Neural cell (in vitro differentiated cells): ENCODE results near the gene MINAR2. TPM values are rescaled to one million over a fixed set of nuclear protein-coding genes. Genes with fewer than 3 reads are reported as not detected.

ENCODE experiments used
- H2AFZ ChIP-seq: fragments of 200-600, 300-800 bp; sonication (generic), shearing (Covaris generic); 2 replicates; pipeline ENCODE4 v1.6.0; 2014; ENCODE audit warnings: low read depth, mild to moderate bottlenecking, antibody characterized with exemption, low read length, moderate library complexity
- H3F3A ChIP-seq: fragments of 200-600 bp; shearing (Covaris generic); 2 replicates; pipeline ENCODE4 v1.6.1; 2016; ENCODE audit warnings: mild to moderate bottlenecking, moderate library complexity, mixed read lengths, antibody characterized with exemption, low read length; ENCODE audit not compliant: insufficient read depth, poor library complexity, severe bottlenecking
- H3K27ac ChIP-seq: fragments of 200-600, 300-800 bp; sonication (generic), shearing (Covaris generic); 2 replicates; pipeline ENCODE4 v1.5.1; 2014; ENCODE audit warnings: mild to moderate bottlenecking, low read length, moderate library complexity
- H3K27me3 ChIP-seq: fragments of 300-800, 200-600 bp; sonication (generic), shearing (Covaris generic); 2 replicates; pipeline ENCODE4 v1.6.0; 2014; ENCODE audit warnings: mild to moderate bottlenecking, low read depth, low read length, moderate library complexity; ENCODE audit not compliant: insufficient read depth
- H3K36me3 ChIP-seq: fragments of 300-800, 200-600 bp; sonication (generic), shearing (Covaris generic); 2 replicates; pipeline ENCODE4 v1.5.1; 2014; ENCODE audit warnings: mild to moderate bottlenecking, antibody characterized with exemption, low read length, moderate library complexity; ENCODE audit not compliant: insufficient read depth
- H3K4me2 ChIP-seq: fragments of 300-800, 200-600 bp; sonication (generic), shearing (Covaris generic); 2 replicates; pipeline ENCODE4 v1.6.0; 2014; ENCODE audit warnings: mild to moderate bottlenecking, low read length
- H3K4me3 ChIP-seq: fragments of 300-800, 200-600 bp; sonication (generic), shearing (Covaris generic); 2 replicates; pipeline ENCODE4 v1.5.1; 2014; ENCODE audit warnings: mild to moderate bottlenecking, low read length, moderate library complexity
- H3K79me2 ChIP-seq: fragments of 200-600 bp; shearing (Covaris generic); replicated peaks from 2 replicates; pipeline ENCODE4 v1.6.0; 2014; ENCODE audit warnings: mild to moderate bottlenecking, low read length, moderate library complexity; ENCODE audit not compliant: insufficient read depth
- H3K9ac ChIP-seq: fragments of 300-800, 200-600 bp; sonication (generic), shearing (Covaris generic); 2 replicates; pipeline ENCODE4 v1.6.1; 2016; ENCODE audit warnings: mild to moderate bottlenecking, low read length, mixed read lengths
- H3K9me2 ChIP-seq: fragments of 200-600 bp; shearing (Covaris generic); 2 replicates; pipeline ENCODE4 v1.6.1; 2016; ENCODE audit warnings: mild to moderate bottlenecking, low read length, mixed read lengths; ENCODE audit not compliant: insufficient read depth
- H3K9me3 ChIP-seq: fragments of 200-600, 300-800 bp; sonication (generic), shearing (Covaris generic); 2 replicates; pipeline ENCODE4 v1.6.1; 2016; ENCODE audit warnings: mild to moderate bottlenecking, mixed run types, low read length, moderate library complexity, mixed read lengths
- H4K20me1 ChIP-seq: fragments of 200-600 bp; shearing (Covaris generic); 2 replicates; pipeline ENCODE4 v1.6.1; 2016; ENCODE audit warnings: mild to moderate bottlenecking, mixed run types; ENCODE audit not compliant: insufficient read depth
- CTCF ChIP-seq: fragments of 450-650 bp; IDR thresholded peaks from 2 replicates; pipeline ENCODE4 v1.5.1; 2014; ENCODE audit warnings: antibody characterized with exemption, mild to moderate bottlenecking, moderate library complexity; ENCODE audit not compliant: poor library complexity, severe bottlenecking
- EP300 ChIP-seq: fragments of 450-650 bp; conservative IDR thresholded peaks from 2 replicates; pipeline ENCODE4 v1.6.1; 2014; ENCODE audit warnings: antibody characterized with exemption, mild to moderate bottlenecking, moderate library complexity; ENCODE audit not compliant: poor library complexity, severe bottlenecking
- EZH2 ChIP-seq: fragments of 200-600, 300-800 bp; shearing (Covaris generic), sonication (generic); IDR thresholded peaks from 2 replicates; pipeline ENCODE4 v1.6.1; 2014; ENCODE audit warnings: antibody characterized with exemption, low read length, borderline replicate concordance, mild to moderate bottlenecking; ENCODE audit not compliant: insufficient read depth, poor library complexity, severe bottlenecking
- MXI1 ChIP-seq: fragments of 450-650 bp; conservative IDR thresholded peaks from 2 replicates; pipeline ENCODE4 v1.6.1; 2014; ENCODE audit warnings: antibody characterized with exemption, mild to moderate bottlenecking; ENCODE audit not compliant: poor library complexity, severe bottlenecking
- POLR2AphosphoS5 ChIP-seq: IDR thresholded peaks from 2 replicates; pipeline ENCODE4 v1.6.1; 2012
- RAD21 ChIP-seq: fragments of 450-650 bp; conservative IDR thresholded peaks from 2 replicates; pipeline ENCODE4 v1.6.1; 2014; ENCODE audit warnings: antibody characterized with exemption, mild to moderate bottlenecking, moderate library complexity
- SMC3 ChIP-seq: fragments of 450-650 bp; conservative IDR thresholded peaks from 2 replicates; pipeline ENCODE4 v1.6.1; 2014; ENCODE audit warnings: antibody characterized with exemption, mild to moderate bottlenecking, moderate library complexity; ENCODE audit not compliant: poor library complexity
- TAF1 ChIP-seq: IDR thresholded peaks from 2 replicates; pipeline ENCODE4 v1.6.1; 2012; ENCODE audit warnings: low read depth
- polyA minus RNA-seq: library from RNA; depleted of rRNA, polyadenylated mRNA; stranded (reverse); fragments of >200 nt; gene quantifications from 2 replicates; pipeline ENCODE4 v1.2.3, GENCODE V29; 2014
- polyA plus RNA-seq: library from polyadenylated mRNA; depleted of rRNA; stranded (reverse); fragments of >200 nt; gene quantifications from 2 replicates; pipeline ENCODE4 v1.2.3, GENCODE V29; 2014
- TF ChIP-seq, protein P1 (sequence below): IDR thresholded peaks from 2 replicates; pipeline ENCODE4 v1.6.1; 2012; ENCODE audit warnings: borderline replicate concordance

The MINAR2 gene, protein sequence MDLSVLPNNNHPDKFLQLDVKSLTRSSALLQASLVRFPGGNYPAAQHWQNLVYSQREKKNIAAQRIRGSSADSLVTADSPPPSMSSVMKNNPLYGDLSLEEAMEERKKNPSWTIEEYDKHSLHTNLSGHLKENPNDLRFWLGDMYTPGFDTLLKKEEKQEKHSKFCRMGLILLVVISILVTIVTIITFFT
- polyA plus RNA-seq: 0.19 TPM in 1 of 2 replicates, not detected in the other
- not detected in 2 replicates for polyA minus RNA-seq

- H3F3A ChIP-seq: no peaks in the 10 kb centered on the region
- no peaks in the 10 kb centered on the region for H3K36me3 ChIP-seq
- no peak within 1 kb of the TSS for H3K4me3 ChIP-seq
- H4K20me1 ChIP-seq: no peaks in the 10 kb centered on the region
- no peaks in the 10 kb centered on the region for H3K79me2 ChIP-seq
- no peak within 1 kb of the TSS for H3K4me2 ChIP-seq
- H3K27ac ChIP-seq: no peak within 1 kb of the TSS
- TF ChIP-seq SMC3 (no peak), MXI1 (no peak), POLR2AphosphoS5 (no peak), TAF1 (no peak), EZH2 (no peak), CTCF (no peak), RAD21 (no peak), EP300 (no peak)
- TF ChIP-seq, protein P1, sequence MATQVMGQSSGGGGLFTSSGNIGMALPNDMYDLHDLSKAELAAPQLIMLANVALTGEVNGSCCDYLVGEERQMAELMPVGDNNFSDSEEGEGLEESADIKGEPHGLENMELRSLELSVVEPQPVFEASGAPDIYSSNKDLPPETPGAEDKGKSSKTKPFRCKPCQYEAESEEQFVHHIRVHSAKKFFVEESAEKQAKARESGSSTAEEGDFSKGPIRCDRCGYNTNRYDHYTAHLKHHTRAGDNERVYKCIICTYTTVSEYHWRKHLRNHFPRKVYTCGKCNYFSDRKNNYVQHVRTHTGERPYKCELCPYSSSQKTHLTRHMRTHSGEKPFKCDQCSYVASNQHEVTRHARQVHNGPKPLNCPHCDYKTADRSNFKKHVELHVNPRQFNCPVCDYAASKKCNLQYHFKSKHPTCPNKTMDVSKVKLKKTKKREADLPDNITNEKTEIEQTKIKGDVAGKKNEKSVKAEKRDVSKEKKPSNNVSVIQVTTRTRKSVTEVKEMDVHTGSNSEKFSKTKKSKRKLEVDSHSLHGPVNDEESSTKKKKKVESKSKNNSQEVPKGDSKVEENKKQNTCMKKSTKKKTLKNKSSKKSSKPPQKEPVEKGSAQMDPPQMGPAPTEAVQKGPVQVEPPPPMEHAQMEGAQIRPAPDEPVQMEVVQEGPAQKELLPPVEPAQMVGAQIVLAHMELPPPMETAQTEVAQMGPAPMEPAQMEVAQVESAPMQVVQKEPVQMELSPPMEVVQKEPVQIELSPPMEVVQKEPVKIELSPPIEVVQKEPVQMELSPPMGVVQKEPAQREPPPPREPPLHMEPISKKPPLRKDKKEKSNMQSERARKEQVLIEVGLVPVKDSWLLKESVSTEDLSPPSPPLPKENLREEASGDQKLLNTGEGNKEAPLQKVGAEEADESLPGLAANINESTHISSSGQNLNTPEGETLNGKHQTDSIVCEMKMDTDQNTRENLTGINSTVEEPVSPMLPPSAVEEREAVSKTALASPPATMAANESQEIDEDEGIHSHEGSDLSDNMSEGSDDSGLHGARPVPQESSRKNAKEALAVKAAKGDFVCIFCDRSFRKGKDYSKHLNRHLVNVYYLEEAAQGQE: no peak
- H3K27me3 ChIP-seq: no peaks in the 10 kb centered on the region
- peak within 1 kb of the TSS; percentile 36 for H3K9ac ChIP-seq
- no peaks in the 10 kb centered on the region for H3K9me2 ChIP-seq
- no peaks in the 10 kb centered on the region for H3K9me3 ChIP-seq
- H2AFZ ChIP-seq: peak within 1 kb of the TSS; percentile 49
Measured at GRCh38 chr5:129747572-129748407, at the start of gene MINAR2. Gene MINAR2, plus strand, starts transcription at chr5:129748094. Its CDS starts 97 bp downstream, at chr5:129748191.

GRCh38 chr5:129698661-129699060, 49.2 kb upstream of the MINAR2 start:
- Histone ChIP-seq H2AFZ (no peak overlapping the region), H3K4me3 (no peak overlapping the region), H3K9ac (no peak overlapping the region), H3K9me2 (no peaks in the 10 kb centered on the region), H3K9me3 (no peaks in the 10 kb centered on the region), H3K27ac (no peak overlapping the region), H3K27me3 (no peaks in the 10 kb centered on the region), H3K4me2 (no peak overlapping the region), H4K20me1 (no peaks in the 10 kb centered on the region), H3K79me2 (no peaks in the 10 kb centered on the region), H3F3A (no peaks in the 10 kb centered on the region), H3K36me3 (no peaks in the 10 kb centered on the region)
- TF ChIP-seq EP300: no peak
- no peak for TF ChIP-seq POLR2AphosphoS5
- TF ChIP-seq TAF1: no peak
- no peak for TF ChIP-seq RAD21
- TF ChIP-seq CTCF: no peak
- TF ChIP-seq, protein P1: no peak
- TF ChIP-seq SMC3: no peak
- TF ChIP-seq EZH2: no peak
- no peak for TF ChIP-seq MXI1
